Measurements from ENCODE around the gene SETBP1. TPM values are rescaled to one million over a fixed set of nuclear protein-coding genes. Genes with fewer than 3 reads are reported as not detected.

SETBP1 gene
- total and polyA plus RNA-seq, 2 of the 13 experiments (the other 11 are each of a cell fraction or from before 2014, with no cell fraction given), result 0.18 to 0.65 TPM

GRCh38 chr18:44838971-44839666 lies 158.4 kb downstream of the SETBP1 start (continued):
- TF ChIP-seq, protein P1, sequence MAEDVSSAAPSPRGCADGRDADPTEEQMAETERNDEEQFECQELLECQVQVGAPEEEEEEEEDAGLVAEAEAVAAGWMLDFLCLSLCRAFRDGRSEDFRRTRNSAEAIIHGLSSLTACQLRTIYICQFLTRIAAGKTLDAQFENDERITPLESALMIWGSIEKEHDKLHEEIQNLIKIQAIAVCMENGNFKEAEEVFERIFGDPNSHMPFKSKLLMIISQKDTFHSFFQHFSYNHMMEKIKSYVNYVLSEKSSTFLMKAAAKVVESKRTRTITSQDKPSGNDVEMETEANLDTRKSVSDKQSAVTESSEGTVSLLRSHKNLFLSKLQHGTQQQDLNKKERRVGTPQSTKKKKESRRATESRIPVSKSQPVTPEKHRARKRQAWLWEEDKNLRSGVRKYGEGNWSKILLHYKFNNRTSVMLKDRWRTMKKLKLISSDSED (CRISPR knock-in tag; IDR thresholded peaks at IDR 0.05), result no peak

- CTCF ChIA-PET (ENCODE audit: low intra/inter-chr PET ratio, low total read pairs), result no interaction called here
- POLR2A ChIA-PET, result no interaction called here
- TF ChIP-seq ZSCAN9 (CRISPR knock-in tag; IDR thresholded peaks at IDR 0.05; ENCODE audit: borderline replicate concordance) (no peak), SETDB1 (CRISPR knock-in tag; IDR thresholded peaks at IDR 0.05; ENCODE audit: borderline replicate concordance) (no peak), ZFP37 (CRISPR knock-in tag; IDR thresholded peaks at IDR 0.05; ENCODE audit: borderline replicate concordance) (no peak), ZNF800 (CRISPR knock-in tag; IDR thresholded peaks at IDR 0.05) (no peak), ZBTB21 (CRISPR knock-in tag; IDR thresholded peaks at IDR 0.05) (no peak), ZNF367 (CRISPR knock-in tag; IDR thresholded peaks at IDR 0.05; ENCODE audit: borderline replicate concordance) (no peak), TBX3 (IDR thresholded peaks at IDR 0.05; ENCODE audit: borderline replicate concordance) (no peak), ZNF614 (CRISPR knock-in tag; IDR thresholded peaks at IDR 0.05; ENCODE audit: borderline replicate concordance) (no peak)
- TF ChIP-seq, protein P2, sequence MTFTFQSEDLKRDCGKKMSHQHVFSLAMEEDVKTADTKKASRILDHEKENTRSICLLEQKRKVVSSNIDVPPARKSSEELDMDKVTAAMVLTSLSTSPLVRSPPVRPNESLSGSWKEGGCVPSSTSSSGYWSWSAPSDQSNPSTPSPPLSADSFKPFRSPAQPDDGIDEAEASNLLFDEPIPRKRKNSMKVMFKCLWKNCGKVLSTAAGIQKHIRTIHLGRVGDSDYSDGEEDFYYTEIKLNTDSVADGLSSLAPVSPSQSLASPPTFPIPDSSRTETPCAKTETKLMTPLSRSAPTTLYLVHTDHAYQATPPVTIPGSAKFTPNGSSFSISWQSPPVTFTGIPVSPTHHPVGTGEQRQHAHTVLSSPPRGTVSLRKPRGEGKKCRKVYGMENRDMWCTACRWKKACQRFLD (CRISPR knock-in tag; IDR thresholded peaks at IDR 0.05; ENCODE audit: borderline replicate concordance), result no peak
- TF ChIP-seq, protein P3, sequence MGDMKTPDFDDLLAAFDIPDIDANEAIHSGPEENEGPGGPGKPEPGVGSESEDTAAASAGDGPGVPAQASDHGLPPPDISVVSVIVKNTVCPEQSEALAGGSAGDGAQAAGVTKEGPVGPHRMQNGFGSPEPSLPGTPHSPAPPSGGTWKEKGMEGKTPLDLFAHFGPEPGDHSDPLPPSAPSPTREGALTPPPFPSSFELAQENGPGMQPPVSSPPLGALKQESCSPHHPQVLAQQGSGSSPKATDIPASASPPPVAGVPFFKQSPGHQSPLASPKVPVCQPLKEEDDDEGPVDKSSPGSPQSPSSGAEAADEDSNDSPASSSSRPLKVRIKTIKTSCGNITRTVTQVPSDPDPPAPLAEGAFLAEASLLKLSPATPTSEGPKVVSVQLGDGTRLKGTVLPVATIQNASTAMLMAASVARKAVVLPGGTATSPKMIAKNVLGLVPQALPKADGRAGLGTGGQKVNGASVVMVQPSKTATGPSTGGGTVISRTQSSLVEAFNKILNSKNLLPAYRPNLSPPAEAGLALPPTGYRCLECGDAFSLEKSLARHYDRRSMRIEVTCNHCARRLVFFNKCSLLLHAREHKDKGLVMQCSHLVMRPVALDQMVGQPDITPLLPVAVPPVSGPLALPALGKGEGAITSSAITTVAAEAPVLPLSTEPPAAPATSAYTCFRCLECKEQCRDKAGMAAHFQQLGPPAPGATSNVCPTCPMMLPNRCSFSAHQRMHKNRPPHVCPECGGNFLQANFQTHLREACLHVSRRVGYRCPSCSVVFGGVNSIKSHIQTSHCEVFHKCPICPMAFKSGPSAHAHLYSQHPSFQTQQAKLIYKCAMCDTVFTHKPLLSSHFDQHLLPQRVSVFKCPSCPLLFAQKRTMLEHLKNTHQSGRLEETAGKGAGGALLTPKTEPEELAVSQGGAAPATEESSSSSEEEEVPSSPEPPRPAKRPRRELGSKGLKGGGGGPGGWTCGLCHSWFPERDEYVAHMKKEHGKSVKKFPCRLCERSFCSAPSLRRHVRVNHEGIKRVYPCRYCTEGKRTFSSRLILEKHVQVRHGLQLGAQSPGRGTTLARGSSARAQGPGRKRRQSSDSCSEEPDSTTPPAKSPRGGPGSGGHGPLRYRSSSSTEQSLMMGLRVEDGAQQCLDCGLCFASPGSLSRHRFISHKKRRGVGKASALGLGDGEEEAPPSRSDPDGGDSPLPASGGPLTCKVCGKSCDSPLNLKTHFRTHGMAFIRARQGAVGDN (CRISPR knock-in tag; IDR thresholded peaks at IDR 0.05), result no peak
Measured at GRCh38 chr18:44840058-44840790, 159.5 kb downstream of the SETBP1 start.

More at GRCh38 chr18:44840058-44840790, 159.5 kb downstream of the SETBP1 start:
- intact Hi-C loops (cut with micrococcal nuclease; ENCODE audit: unreplicated experiment), result no loop called here
- no peak overlapping the region for H3K9ac ChIP-seq (ENCODE audit: insufficient read depth, low read depth, low read length)
- FAIRE-seq (no peak), ATAC-seq (no peak), DNase-seq (ENCODE audit: low spot score) (no peak)
- 36% methylated on average over 5 of the region's 5 CpGs for WGBS (ENCODE audit: low lambda C conversion rate)
- H3K79me2 ChIP-seq (ENCODE audit: insufficient read depth, low read length), result no peaks in the 10 kb centered on the region
- no peak overlapping the region for H3K4me2 ChIP-seq (ENCODE audit: low read depth, low read length)
- no peak overlapping the region for H3K27ac ChIP-seq (ENCODE audit: extremely low read length, insufficient read depth, low read length)
- no peak overlapping the region for H2AFZ ChIP-seq (ENCODE audit: low read length)
- H3K27me3 ChIP-seq (ENCODE audit: control insufficient read depth in 1 of 2, insufficient read depth in 2 of 2, low read length in 2 of 2), result no peaks in the 10 kb centered on the region
- BruUV-seq (replicated peaks), result no TSS peak
- H3K9me3 ChIP-seq (ENCODE audit: low read length), result no peaks in the 10 kb centered on the region
- H4K20me1 ChIP-seq (ENCODE audit: insufficient read depth, low read length), result no peaks in the 10 kb centered on the region
- no peaks in the 10 kb centered on the region for H3K36me3 ChIP-seq (replicated peaks in 1 of 2; ENCODE audit: control insufficient read depth in 1 of 2, insufficient read depth in 2 of 2, low read length in 2 of 2)
- H3K4me3 ChIP-seq (replicated peaks in 1 of 3; ENCODE audit: insufficient read depth in 1 of 3, low read depth in 2 of 3, low read length in 3 of 3), result no peak overlapping the region
- in situ Hi-C loops (cut with HindIII; ENCODE audit: extremely low pct_ligation_motif_present, low pct_unique_long_range_greater_than_20kb), result no loop called here
- no peaks in the 10 kb centered on the region for H3K4me1 ChIP-seq (ENCODE audit: insufficient read depth, low read length)
